HepG2 (cell line): Measurements from ENCODE around the gene HS2ST1. TPM values are rescaled to one million over a fixed set of nuclear protein-coding genes. Genes with fewer than 3 reads are reported as not detected.

ENCODE experiments used
- ASH2L ChIP-seq: fragments of 300-600, 200-600 bp; sonication (generic); IDR thresholded peaks from 2 replicates; pipeline ENCODE4 v1.7.0; 2017; ENCODE audit warnings: low read depth, mild to moderate bottlenecking, moderate library complexity, mixed read lengths, low read length; ENCODE audit not compliant: insufficient read length
- CHD4 ChIP-seq: fragments of 200-600 bp; sonication (generic); IDR thresholded peaks from 2 replicates; pipeline ENCODE4 v1.7.0; 2017; ENCODE audit warnings: mild to moderate bottlenecking, low read length, borderline replicate concordance
- HHEX ChIP-seq: IDR thresholded peaks from 2 replicates; pipeline ENCODE4 v1.6.1; 2016; ENCODE audit warnings: control low read depth
- POLR2G ChIP-seq: fragments of 200-400 bp; formaldehyde crosslinking; IDR thresholded peaks from 2 replicates; pipeline ENCODE4 v1.6.1; 2018; ENCODE audit warnings: mild to moderate bottlenecking, low read depth, low read length, moderate library complexity
- RAD21 ChIP-seq: fragments of 450-650 bp; formaldehyde crosslinking; IDR thresholded peaks from 2 replicates; pipeline ENCODE4 v1.5.0; 2020; ENCODE audit warnings: mild to moderate bottlenecking
- REL ChIP-seq: sonication (generic); formaldehyde crosslinking; conservative IDR thresholded peaks from 2 replicates; pipeline ENCODE4 v1.8.0; 2022; ENCODE audit warnings: mild to moderate bottlenecking, missing genetic modification reagents, moderate library complexity
- SALL1 ChIP-seq: sonication (generic); formaldehyde crosslinking; IDR thresholded peaks from 2 replicates; pipeline ENCODE4 v1.8.0; 2022; ENCODE audit warnings: mild to moderate bottlenecking, missing genetic modification reagents
- SMAD3 ChIP-seq: sonication (generic); formaldehyde crosslinking; IDR thresholded peaks from 2 replicates; pipeline ENCODE4 v1.4.0; 2020; ENCODE audit warnings: missing genetic modification reagents
- ZBTB3 ChIP-seq: sonication (generic); formaldehyde crosslinking; IDR thresholded peaks from 2 replicates; pipeline ENCODE4 v1.4.0; 2020; ENCODE audit warnings: low read depth, mild to moderate bottlenecking, moderate library complexity, missing genetic modification reagents, borderline replicate concordance
- ZNF292 ChIP-seq: sonication (generic); formaldehyde crosslinking; IDR thresholded peaks from 2 replicates; pipeline ENCODE4 v1.8.1; 2022; ENCODE audit warnings: mild to moderate bottlenecking, low read depth, missing genetic modification reagents, borderline replicate concordance
- ZNF317 ChIP-seq: sonication (generic); formaldehyde crosslinking; IDR thresholded peaks from 2 replicates; pipeline ENCODE4 v1.5.0; 2020; ENCODE audit warnings: mild to moderate bottlenecking, missing genetic modification reagents
- ZNF33A ChIP-seq: sonication (generic); formaldehyde crosslinking; IDR thresholded peaks from 2 replicates; pipeline ENCODE4 v1.5.1; 2020; ENCODE audit warnings: missing genetic modification reagents, mild to moderate bottlenecking, moderate library complexity, borderline replicate concordance
- ZNF431 ChIP-seq: sonication (generic); formaldehyde crosslinking; IDR thresholded peaks from 2 replicates; pipeline ENCODE4 v1.9.0; 2022; ENCODE audit warnings: missing genetic modification reagents, low read depth, mild to moderate bottlenecking, borderline replicate concordance
- ZNF446 ChIP-seq: sonication (generic); formaldehyde crosslinking; IDR thresholded peaks from 2 replicates; pipeline ENCODE4 v1.5.0; 2020; ENCODE audit warnings: mild to moderate bottlenecking, missing genetic modification reagents
- ZNF576 ChIP-seq: sonication (generic); formaldehyde crosslinking; IDR thresholded peaks from 2 replicates; pipeline ENCODE4 v1.4.0; 2020; ENCODE audit warnings: mild to moderate bottlenecking, missing genetic modification reagents
- ZNF616 ChIP-seq: sonication (generic); formaldehyde crosslinking; IDR thresholded peaks from 2 replicates; pipeline ENCODE4 v1.5.0; 2020; ENCODE audit warnings: low read depth, mild to moderate bottlenecking, missing genetic modification reagents
- ZNF724P ChIP-seq: sonication (generic); formaldehyde crosslinking; IDR thresholded peaks from 2 replicates; pipeline ENCODE4 v1.8.0; 2022; ENCODE audit warnings: missing genetic modification reagents, borderline replicate concordance
- polyA plus RNA-seq, 8 experiments: library from polyadenylated mRNA; depleted of rRNA in 3 of 8; stranded (reverse) in 7 of 8; unstranded in 1 of 8; fragments of >200 nt; fragmentation: Illumina TruSeq in 4 of 8; extraction: Trizol in 4 of 8; gene quantifications; 2 replicates each; pipeline versions ENCODE4 v1.2.1 to v1.2.3, GENCODE V29; 2011 to 2016; ENCODE audit warnings: low read depth in 4 of 8, missing spikeins in 1 of 8, mixed read lengths in 1 of 8; ENCODE audit not compliant: insufficient read depth in 1 of 8
- total RNA-seq, 5 experiments: library from RNA; depleted of rRNA; stranded (reverse); fragments of >200 nt; fragmentation: Illumina TruSeq; extraction: Trizol; gene quantifications; 2 replicates each; pipeline ENCODE4 v1.2.3, GENCODE V29; 2016; ENCODE audit warnings: low read depth in 1 of 5
- TF ChIP-seq, protein P1 (sequence below): sonication (generic); formaldehyde crosslinking; IDR thresholded peaks from 2 replicates; pipeline ENCODE4 v1.4.0; 2020; ENCODE audit warnings: missing genetic modification reagents, mild to moderate bottlenecking, borderline replicate concordance
- TF ChIP-seq, protein P2 (sequence below): sonication (generic); formaldehyde crosslinking; IDR thresholded peaks from 2 replicates; pipeline ENCODE4 v1.5.0; 2020; ENCODE audit warnings: mild to moderate bottlenecking, missing genetic modification reagents, borderline replicate concordance
- TF ChIP-seq, protein P3 (sequence below): sonication (generic); formaldehyde crosslinking; IDR thresholded peaks from 2 replicates; pipeline ENCODE4 v1.8.0; 2023; ENCODE audit warnings: mild to moderate bottlenecking, missing genetic modification reagents

The HS2ST1 gene
- total and polyA plus RNA-seq, 2 of the 13 experiments (the other 11 are each of a cell fraction or from before 2014, with no cell fraction given) = 22.1 to 58.7 TPM

DNA sequence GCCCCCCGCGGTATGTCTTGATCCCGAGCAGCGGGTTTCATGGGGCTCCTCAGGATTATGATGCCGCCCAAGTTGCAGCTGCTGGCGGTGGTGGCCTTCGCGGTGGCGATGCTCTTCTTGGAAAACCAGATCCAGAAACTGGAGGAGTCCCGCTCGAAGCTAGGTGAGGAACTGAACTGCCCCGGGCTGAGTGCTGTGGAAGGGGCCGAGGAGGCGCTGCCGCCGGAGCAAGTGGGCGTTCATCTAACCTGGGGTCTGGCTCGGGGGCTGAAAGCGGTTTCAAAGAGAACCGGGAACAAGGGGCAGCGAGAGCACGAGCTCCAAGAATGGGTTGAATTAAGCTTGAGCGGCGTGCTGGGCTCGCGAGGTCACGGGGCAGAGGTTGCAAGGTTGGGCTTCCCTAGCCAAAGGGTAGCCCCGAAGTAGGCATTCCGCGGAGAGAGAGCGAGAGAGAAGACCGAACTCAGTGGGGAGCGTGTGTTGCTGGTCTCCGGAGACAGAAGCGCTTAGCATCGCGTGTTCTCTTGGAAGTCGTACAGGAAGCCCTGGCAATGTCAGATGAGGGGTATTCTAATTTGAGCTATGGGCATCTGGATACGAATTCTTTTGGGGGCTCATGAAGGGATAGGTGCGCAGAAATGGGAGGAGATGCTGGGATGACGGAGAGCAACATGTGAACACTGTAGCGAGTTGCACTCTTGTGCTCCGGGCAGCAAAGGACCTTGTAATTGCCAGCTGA, 732 bp downstream of the HS2ST1 start (continued):
- TF ChIP-seq CHD4 (no peak), ZNF724P (CRISPR knock-in tag) (0 out of 2 replicates have a peak, but pooled peaks have one; percentile 10), ZNF616 (no peak), RAD21 (CRISPR knock-in tag) (0 out of 2 replicates have a peak, but pooled peaks have one; percentile 4), REL (0 out of 2 replicates have a peak, but pooled peaks have one; percentile 13), POLR2G (peak; percentile 4; the same call in 1 of the 2 replicates), HHEX (no peak), SALL1 (CRISPR knock-in tag) (peak; percentile 7; the same call in 1 of the 2 replicates), ASH2L (peak; percentile 87), ZBTB3 (CRISPR knock-in tag) (no peak), ZNF33A (CRISPR knock-in tag) (no peak), ZNF431 (CRISPR knock-in tag) (0 out of 2 replicates have a peak, but pooled peaks have one; percentile 2), ZNF292 (CRISPR knock-in tag) (no peak; the same call in 1 of the 2 replicates), SMAD3 (peak; percentile 15; the same call in 1 of the 2 replicates), ZNF576 (no peak), ZNF317 (peak; percentile 12; the same call in 1 of the 2 replicates), ZNF446 (CRISPR knock-in tag) (peak; percentile 59; the same call in 1 of the 2 replicates)
- TF ChIP-seq, protein P1, sequence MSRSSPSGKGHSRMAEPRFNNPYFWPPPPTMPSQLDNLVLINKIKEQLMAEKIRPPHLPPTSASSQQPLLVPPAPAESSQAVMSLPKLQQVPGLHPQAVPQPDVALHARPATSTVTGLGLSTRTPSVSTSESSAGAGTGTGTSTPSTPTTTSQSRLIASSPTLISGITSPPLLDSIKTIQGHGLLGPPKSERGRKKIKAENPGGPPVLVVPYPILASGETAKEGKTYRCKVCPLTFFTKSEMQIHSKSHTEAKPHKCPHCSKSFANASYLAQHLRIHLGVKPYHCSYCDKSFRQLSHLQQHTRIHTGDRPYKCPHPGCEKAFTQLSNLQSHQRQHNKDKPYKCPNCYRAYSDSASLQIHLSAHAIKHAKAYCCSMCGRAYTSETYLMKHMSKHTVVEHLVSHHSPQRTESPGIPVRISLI (CRISPR knock-in tag) = no peak
- TF ChIP-seq, protein P2, sequence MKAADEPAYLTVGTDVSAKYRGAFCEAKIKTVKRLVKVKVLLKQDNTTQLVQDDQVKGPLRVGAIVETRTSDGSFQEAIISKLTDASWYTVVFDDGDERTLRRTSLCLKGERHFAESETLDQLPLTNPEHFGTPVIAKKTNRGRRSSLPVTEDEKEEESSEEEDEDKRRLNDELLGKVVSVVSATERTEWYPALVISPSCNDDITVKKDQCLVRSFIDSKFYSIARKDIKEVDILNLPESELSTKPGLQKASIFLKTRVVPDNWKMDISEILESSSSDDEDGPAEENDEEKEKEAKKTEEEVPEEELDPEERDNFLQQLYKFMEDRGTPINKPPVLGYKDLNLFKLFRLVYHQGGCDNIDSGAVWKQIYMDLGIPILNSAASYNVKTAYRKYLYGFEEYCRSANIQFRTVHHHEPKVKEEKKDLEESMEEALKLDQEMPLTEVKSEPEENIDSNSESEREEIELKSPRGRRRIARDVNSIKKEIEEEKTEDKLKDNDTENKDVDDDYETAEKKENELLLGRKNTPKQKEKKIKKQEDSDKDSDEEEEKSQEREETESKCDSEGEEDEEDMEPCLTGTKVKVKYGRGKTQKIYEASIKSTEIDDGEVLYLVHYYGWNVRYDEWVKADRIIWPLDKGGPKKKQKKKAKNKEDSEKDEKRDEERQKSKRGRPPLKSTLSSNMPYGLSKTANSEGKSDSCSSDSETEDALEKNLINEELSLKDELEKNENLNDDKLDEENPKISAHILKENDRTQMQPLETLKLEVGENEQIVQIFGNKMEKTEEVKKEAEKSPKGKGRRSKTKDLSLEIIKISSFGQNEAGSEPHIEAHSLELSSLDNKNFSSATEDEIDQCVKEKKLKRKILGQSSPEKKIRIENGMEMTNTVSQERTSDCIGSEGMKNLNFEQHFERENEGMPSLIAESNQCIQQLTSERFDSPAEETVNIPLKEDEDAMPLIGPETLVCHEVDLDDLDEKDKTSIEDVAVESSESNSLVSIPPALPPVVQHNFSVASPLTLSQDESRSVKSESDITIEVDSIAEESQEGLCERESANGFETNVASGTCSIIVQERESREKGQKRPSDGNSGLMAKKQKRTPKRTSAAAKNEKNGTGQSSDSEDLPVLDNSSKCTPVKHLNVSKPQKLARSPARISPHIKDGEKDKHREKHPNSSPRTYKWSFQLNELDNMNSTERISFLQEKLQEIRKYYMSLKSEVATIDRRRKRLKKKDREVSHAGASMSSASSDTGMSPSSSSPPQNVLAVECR (CRISPR knock-in tag) = peak; percentile 67; the same call in 1 of the 2 replicates
- TF ChIP-seq, protein P3, sequence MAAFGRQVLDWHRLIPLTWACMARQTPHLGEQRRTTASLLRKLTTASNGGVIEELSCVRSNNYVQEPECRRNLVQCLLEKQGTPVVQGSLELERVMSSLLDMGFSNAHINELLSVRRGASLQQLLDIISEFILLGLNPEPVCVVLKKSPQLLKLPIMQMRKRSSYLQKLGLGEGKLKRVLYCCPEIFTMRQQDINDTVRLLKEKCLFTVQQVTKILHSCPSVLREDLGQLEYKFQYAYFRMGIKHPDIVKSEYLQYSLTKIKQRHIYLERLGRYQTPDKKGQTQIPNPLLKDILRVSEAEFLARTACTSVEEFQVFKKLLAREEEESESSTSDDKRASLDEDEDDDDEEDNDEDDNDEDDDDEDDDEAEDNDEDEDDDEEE = no peak
